SK-N-MC (cell line): ENCODE measurements around the gene TMOD1.

Experiments
- DNase-seq: peaks from one replicate; pipeline ENCODE4 v3.0.0-alpha.2; 2011; ENCODE audit warnings: low read depth, low spot score
- H3K27ac ChIP-seq: fragments of 200-600 bp; sonication (generic); 2 replicates; pipeline ENCODE4 v1.5.1; 2016; ENCODE audit warnings: mixed run types
- H3K36me3 ChIP-seq: fragments of 200-600 bp; sonication (generic); 2 replicates; pipeline ENCODE4 v1.6.1; 2017; ENCODE audit warnings: antibody characterized with exemption, low read length, mixed read lengths; ENCODE audit not compliant: insufficient read depth
- H3K4me3 ChIP-seq: fragments of 200-600 bp; sonication (generic); 2 replicates; pipeline ENCODE4 v1.5.1; 2016
- H3K9ac ChIP-seq: fragments of 200-600 bp; sonication (generic); 2 replicates; pipeline ENCODE4 v1.8.0; 2017; ENCODE audit warnings: mixed run types, mixed read lengths; ENCODE audit not compliant: insufficient read length
- H3K9me3 ChIP-seq: fragments of 200-600 bp; sonication (generic); 2 replicates; pipeline ENCODE4 v1.6.1; 2017; ENCODE audit warnings: low read depth, mild to moderate bottlenecking, antibody characterized with exemption, low read length, moderate library complexity, mixed read lengths
- EZH2 ChIP-seq: fragments of 200-600 bp; sonication (generic); IDR thresholded peaks from one replicate; pipeline ENCODE4 v1.6.1; 2017; ENCODE audit warnings: antibody characterized with exemption
- FOXP2 ChIP-seq: optimal IDR thresholded peaks from 2 replicates; pipeline ENCODE3; 2011; ENCODE audit warnings: mild to moderate bottlenecking, moderate library complexity; ENCODE audit not compliant: insufficient read depth; ENCODE audit errors: extremely low read length, control extremely low read depth
- POLR2AphosphoS5 ChIP-seq: IDR thresholded peaks from 2 replicates; pipeline ENCODE4 v1.6.1; 2012; ENCODE audit warnings: mild to moderate bottlenecking, low read depth, low read length, borderline replicate concordance

Gene TMOD1

GRCh38 chr9:97529363-97530076 lies 28.1 kb downstream of the TMOD1 start:
- Histone ChIP-seq H3K27ac (no peak overlapping the region), H3K9me3 (no peaks in the 10 kb centered on the region), H3K4me3 (no peak overlapping the region), H3K9ac (no peak overlapping the region), H3K36me3 (no peaks in the 10 kb centered on the region)
- no peak for TF ChIP-seq FOXP2
- TF ChIP-seq POLR2AphosphoS5 = no peak
- no peak for TF ChIP-seq EZH2
- no peak for DNase-seq

DNA sequence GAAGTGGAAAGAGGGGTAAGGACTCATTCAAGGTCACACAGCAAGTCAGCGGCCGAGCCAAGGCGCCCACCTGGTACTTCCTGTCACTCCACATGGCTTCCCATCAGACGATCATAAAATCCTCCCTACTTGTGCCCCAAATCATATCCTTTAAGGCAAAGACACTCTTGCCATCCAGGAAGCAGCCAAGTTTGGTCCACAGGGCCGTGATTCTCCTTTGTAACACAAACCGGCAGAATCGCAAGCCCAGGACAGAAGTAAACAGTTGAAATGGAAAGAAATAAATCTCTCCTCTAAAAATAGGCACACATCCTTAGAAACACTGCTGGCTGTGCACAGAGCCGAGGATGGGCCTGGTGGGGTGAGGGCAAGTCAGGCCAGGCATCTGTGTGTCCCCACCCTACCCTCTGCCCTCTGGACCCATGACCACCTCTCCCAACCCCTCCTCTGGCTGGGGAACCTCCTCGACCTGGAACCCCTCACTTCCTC lies 30.5 kb downstream of the TMOD1 start:
- DNase-seq = no peak
- TF ChIP-seq FOXP2 (no peak), POLR2AphosphoS5 (no peak), EZH2 (no peak)
- Histone ChIP-seq H3K27ac (no peak overlapping the region), H3K36me3 (no peaks in the 10 kb centered on the region), H3K4me3 (no peak overlapping the region), H3K9ac (no peak overlapping the region), H3K9me3 (no peaks in the 10 kb centered on the region)

- Histone ChIP-seq H3K27ac (no peak overlapping the region), H3K4me3 (no peak overlapping the region), H3K9ac (no peak overlapping the region), H3K36me3 (no peaks in the 10 kb centered on the region), H3K9me3 (no peaks in the 10 kb centered on the region)
- TF ChIP-seq FOXP2 (no peak), POLR2AphosphoS5 (no peak), EZH2 (no peak)
- DNase-seq = no peak
These were observed 32.7 kb downstream of the TMOD1 start for GRCh38 chr9:97534185-97534584.

DNA sequence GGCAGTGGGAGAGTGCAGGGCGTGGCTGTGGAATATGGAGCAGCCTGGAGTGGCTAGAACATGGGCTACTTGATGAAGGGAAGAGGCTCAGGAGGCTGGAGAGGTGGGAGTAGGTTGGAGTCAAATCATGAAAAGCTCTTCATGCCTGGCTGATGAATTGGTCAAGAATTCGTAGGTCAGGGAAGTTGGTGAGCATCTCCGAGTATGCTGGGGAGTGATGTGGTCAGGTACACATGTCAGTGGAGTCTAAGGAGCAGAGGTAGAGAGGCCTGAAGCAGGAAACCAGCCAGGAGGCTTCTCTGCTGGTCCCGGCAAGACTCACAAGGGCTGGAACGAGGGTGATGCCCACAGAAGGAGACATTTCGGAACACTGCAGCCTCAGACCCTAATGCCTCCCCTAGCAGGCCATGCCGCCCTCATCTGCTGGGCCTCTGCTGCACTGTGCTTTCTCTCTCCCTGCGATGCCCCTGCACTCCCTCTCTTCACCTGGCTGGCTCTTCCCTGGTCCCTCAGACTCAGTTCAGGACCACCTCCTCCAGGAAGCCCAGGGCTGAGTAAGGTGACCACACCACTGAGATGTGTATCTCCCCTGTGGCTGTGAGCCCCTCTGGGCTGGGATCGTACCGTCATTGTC lies 33.6 kb downstream of the TMOD1 start:
- TF ChIP-seq POLR2AphosphoS5 (no peak), FOXP2 (no peak), EZH2 (no peak)
- no peak for DNase-seq
- Histone ChIP-seq H3K4me3 (no peak overlapping the region), H3K27ac (no peak overlapping the region), H3K9me3 (no peaks in the 10 kb centered on the region), H3K9ac (no peak overlapping the region), H3K36me3 (no peaks in the 10 kb centered on the region)

- Histone ChIP-seq H3K27ac (no peak overlapping the region), H3K9me3 (no peaks in the 10 kb centered on the region), H3K9ac (no peak overlapping the region), H3K36me3 (no peaks in the 10 kb centered on the region), H3K4me3 (no peak overlapping the region)
- no peak for DNase-seq
- no peak for TF ChIP-seq FOXP2
- no peak for TF ChIP-seq EZH2
- no peak for TF ChIP-seq POLR2AphosphoS5
These were observed 34.3 kb downstream of the TMOD1 start for GRCh38 chr9:97535771-97536170.

GRCh38 chr9:97536480-97536879 lies 35.0 kb downstream of the TMOD1 start:
- no peak for TF ChIP-seq FOXP2
- no peak for TF ChIP-seq EZH2
- TF ChIP-seq POLR2AphosphoS5 = no peak
- DNase-seq = no peak

DNA sequence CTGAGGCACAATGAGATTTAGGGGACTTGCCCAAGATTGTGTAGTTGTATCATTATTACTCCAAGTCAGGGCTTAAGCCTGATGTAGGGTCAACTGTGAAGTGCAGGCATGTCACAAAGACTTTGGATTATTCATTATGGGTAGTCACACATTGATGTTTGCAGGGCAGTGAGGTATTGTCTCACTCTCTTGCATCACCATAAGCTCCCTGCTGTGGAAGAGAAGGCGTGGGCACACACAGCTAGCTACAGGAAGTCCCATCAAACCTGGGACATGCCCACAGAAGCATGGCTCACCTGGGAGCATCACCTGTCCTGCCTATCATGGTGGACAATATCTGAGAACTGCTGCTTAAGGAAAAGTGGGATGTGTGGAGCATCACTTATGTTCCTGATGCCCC lies 42.1 kb downstream of the TMOD1 start:
- DNase-seq = no peak
- no peaks in the 10 kb centered on the region for H3K9me3 ChIP-seq
- no peak overlapping the region for H3K9ac ChIP-seq
- TF ChIP-seq POLR2AphosphoS5 (no peak), FOXP2 (no peak), EZH2 (no peak)
- no peaks in the 10 kb centered on the region for H3K36me3 ChIP-seq
- no peak overlapping the region for H3K27ac ChIP-seq
- no peak overlapping the region for H3K4me3 ChIP-seq

More at GRCh38 chr9:97536480-97536879, 35.0 kb downstream of the TMOD1 start:
- H3K36me3 ChIP-seq = no peaks in the 10 kb centered on the region
- H3K4me3 ChIP-seq = no peak overlapping the region
- no peak overlapping the region for H3K27ac ChIP-seq
- no peak overlapping the region for H3K9ac ChIP-seq
- no peaks in the 10 kb centered on the region for H3K9me3 ChIP-seq

GRCh38 chr9:97545486-97545885 lies 44.0 kb downstream of the TMOD1 start:
- Histone ChIP-seq H3K9ac (no peak overlapping the region), H3K36me3 (no peaks in the 10 kb centered on the region), H3K9me3 (no peaks in the 10 kb centered on the region), H3K27ac (no peak overlapping the region), H3K4me3 (no peak overlapping the region)
- TF ChIP-seq EZH2 = no peak
- TF ChIP-seq POLR2AphosphoS5 = no peak
- no peak for TF ChIP-seq FOXP2
- no peak for DNase-seq
